Measurements from ENCODE around the gene LRFN3. TPM values are rescaled to one million over a fixed set of nuclear protein-coding genes. Genes with fewer than 3 reads are reported as not detected.

LRFN3 gene
- total RNA-seq, 1 experiment from 2014 or later = 3.7 TPM

DNA sequence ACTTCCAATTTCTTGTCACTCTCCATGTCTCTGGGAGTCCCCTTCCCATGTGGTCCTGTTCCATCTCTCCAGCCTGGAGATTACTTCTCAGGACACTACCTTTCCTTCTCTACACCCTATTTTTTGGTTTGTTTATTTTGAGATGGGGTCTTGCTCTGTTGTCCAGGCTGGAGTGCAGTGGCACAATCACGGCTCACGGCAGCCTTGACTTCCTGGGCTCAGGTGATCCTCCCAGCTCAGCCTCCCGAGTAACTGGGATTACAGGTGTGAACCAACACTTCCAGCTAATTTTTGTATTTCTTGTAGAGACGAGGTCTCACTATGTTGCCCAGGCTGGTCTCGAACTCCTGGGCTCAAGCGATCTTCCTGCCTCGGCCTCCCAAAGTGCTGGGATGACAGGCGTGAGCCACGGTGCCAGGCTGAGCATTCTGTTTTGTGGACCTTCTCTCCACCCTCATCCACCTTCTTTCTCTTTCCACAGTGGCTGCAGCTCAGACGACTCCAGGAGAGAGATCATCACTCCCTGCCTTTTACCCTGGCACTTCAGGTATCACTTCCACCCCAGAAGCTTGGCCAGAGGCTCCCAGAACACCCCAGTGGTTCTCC, 33.2 kb upstream of the LRFN3 start:
- H3K36me3 ChIP-seq (ENCODE audit: insufficient read depth, low read length) = no peaks in the 10 kb centered on the region
- H4K20me1 ChIP-seq (ENCODE audit: insufficient read depth, low read depth, low read length) = no peaks in the 10 kb centered on the region
- peak overlapping the region; percentile 69 for H3K4me2 ChIP-seq (ENCODE audit: low read depth, low read length, poor library complexity, severe bottlenecking)
- no peak overlapping the region for H3K27ac ChIP-seq (ENCODE audit: low read length)
- H3K9ac ChIP-seq (ENCODE audit: low read length) = peak overlapping the region; percentile 77
- H3K4me1 ChIP-seq (ENCODE audit: low read length) = peaks cover 48% of the 10 kb centered on the region
- H3K4me3 ChIP-seq (ENCODE audit: low read length) = peak overlapping the region; percentile 76
- H3K9me3 ChIP-seq (ENCODE audit: low read length) = no peaks in the 10 kb centered on the region
- no peaks in the 10 kb centered on the region for H3K9me2 ChIP-seq (replicated peaks; ENCODE audit: insufficient read depth, low read length)
- H3K27me3 ChIP-seq (ENCODE audit: low read length) = no peaks in the 10 kb centered on the region
- H2AFZ ChIP-seq (ENCODE audit: low read length) = peak overlapping the region; percentile 55; the same call in 1 of the 2 replicates
- DNase-seq = peak; percentile 36
- H3K79me2 ChIP-seq (ENCODE audit: low read length) = peaks cover 16% of the 10 kb centered on the region

DNA sequence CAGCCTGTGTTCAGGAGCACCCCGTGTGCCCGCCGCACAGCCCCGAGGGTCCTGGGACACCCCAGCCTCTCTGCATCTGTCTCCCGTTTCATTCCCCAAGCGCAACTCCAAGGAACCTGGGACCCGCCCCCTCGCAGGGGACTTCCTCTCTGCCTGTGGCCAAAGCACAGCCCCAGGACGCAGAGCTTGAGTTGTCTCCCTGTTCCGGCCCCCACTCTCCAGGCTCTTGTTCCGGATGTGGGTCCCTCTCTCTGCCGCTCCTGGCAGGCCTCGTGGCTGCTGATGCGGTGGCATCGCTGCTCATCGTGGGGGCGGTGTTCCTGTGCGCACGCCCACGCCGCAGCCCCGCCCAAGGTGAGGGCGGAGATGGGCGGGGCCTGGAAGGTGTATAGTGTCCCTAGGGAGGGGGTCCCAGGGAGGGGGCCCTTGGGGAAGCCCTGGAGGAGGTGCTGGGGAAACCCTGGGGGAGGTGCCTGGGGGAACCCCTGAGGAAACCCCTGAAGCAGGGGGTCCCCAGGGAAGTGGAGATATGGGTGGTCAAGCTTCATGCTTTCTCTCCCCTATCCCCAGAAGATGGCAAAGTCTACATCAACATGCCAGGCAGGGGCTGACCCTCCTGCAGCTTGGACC, 32.5 kb upstream of the LRFN3 start:
- no peaks in the 10 kb centered on the region for H3K9me3 ChIP-seq (ENCODE audit: low read length)
- H3K27me3 ChIP-seq (ENCODE audit: low read length) = no peaks in the 10 kb centered on the region
- H3K27ac ChIP-seq (ENCODE audit: low read length) = no peak overlapping the region
- H3K9me2 ChIP-seq (replicated peaks; ENCODE audit: insufficient read depth, low read length) = no peaks in the 10 kb centered on the region
- peaks cover 9% of the 10 kb centered on the region for H3K79me2 ChIP-seq (ENCODE audit: low read length)
- DNase-seq = peak; percentile 95
- H2AFZ ChIP-seq (ENCODE audit: low read length) = peak overlapping the region; percentile 55; the same call in 1 of the 2 replicates
- H3K36me3 ChIP-seq (ENCODE audit: insufficient read depth, low read length) = no peaks in the 10 kb centered on the region
- H3K4me3 ChIP-seq (ENCODE audit: low read length) = peak overlapping the region; percentile 76
- H3K4me1 ChIP-seq (ENCODE audit: low read length) = peaks cover 41% of the 10 kb centered on the region
- H3K4me2 ChIP-seq (ENCODE audit: low read depth, low read length, poor library complexity, severe bottlenecking) = peak overlapping the region; percentile 69
- H3K9ac ChIP-seq (ENCODE audit: low read length) = peak overlapping the region; percentile 77
- no peaks in the 10 kb centered on the region for H4K20me1 ChIP-seq (ENCODE audit: insufficient read depth, low read depth, low read length)

DNA sequence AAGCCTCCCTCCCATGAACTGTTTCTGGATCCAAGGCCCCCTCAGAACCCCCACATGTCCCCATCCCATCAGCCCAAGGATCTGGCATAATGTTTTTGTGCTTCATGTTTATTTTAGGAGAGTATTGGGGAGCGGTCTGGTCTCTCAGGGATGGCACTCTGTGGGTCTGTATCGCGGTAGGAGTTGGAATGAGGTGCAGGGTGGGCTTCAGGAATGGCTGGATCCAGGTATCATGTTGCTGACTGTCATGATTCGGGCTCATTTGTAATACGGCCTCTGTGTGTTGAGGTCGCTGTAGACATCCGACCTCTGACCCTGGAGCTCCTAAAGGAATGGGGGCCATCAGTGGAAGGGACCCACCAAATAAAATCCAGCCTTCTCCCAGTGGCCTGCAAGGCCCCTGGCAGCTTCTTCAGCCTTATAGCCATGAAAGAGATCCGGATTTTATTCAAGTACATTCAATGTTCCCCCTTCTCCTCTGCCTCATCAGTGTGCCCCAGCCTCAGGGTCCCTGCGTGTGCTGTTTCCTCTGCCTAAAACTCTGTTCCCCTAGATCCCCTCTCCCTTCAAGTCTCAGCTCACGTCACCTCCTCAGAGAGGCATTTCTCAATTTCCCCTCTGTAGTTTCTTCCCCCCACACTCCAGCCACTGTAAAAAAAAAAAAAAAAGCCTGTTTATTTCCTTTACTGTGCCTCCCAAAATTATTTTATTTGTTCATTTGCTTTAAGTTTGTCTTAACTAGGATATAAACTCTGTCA, 31.7 kb upstream of the LRFN3 start:
- no peaks in the 10 kb centered on the region for H3K27me3 ChIP-seq (ENCODE audit: low read length)
- no peak overlapping the region for H3K4me3 ChIP-seq (ENCODE audit: low read length)
- H3K9me3 ChIP-seq (ENCODE audit: low read length) = no peaks in the 10 kb centered on the region
- H3K79me2 ChIP-seq (ENCODE audit: low read length) = peaks cover under 1% of the 10 kb centered on the region
- H3K36me3 ChIP-seq (ENCODE audit: insufficient read depth, low read length) = no peaks in the 10 kb centered on the region
- no peak overlapping the region for H2AFZ ChIP-seq (ENCODE audit: low read length)
- no peak overlapping the region for H3K9ac ChIP-seq (ENCODE audit: low read length)
- H3K9me2 ChIP-seq (replicated peaks; ENCODE audit: insufficient read depth, low read length) = no peaks in the 10 kb centered on the region
- H4K20me1 ChIP-seq (ENCODE audit: insufficient read depth, low read depth, low read length) = no peaks in the 10 kb centered on the region
- peak; percentile 29 for DNase-seq
- peaks cover 47% of the 10 kb centered on the region for H3K4me1 ChIP-seq (ENCODE audit: low read length)
- no peak overlapping the region for H3K27ac ChIP-seq (ENCODE audit: low read length)
- no peak overlapping the region for H3K4me2 ChIP-seq (ENCODE audit: low read depth, low read length, poor library complexity, severe bottlenecking)

DNA sequence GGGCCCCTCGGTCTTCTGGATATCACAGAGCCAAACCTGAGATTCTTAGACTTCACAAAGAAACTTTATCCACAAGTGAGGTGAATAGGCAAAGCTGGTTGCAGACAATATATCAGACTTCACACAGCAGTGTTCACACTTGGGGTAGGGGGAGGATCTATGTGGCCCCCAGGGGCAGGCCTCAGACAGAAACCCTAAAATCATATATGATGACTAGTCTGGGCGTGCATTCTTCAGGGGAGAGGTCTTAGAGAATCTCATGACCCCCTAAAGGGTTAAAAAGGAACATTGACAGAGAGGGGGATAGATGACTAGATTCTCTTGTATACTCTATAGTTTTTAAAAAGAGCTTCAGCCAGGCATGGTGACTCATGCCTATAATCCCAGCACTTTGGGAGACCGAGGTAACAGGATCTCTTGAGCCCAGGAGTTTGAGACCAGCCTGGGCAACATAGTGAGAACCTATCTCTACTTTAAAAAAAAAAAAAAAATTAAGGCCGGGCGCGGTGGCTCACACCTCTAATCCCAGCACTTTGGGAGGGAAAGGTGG, 30.9 kb upstream of the LRFN3 start:
- Histone ChIP-seq H3K9ac (ENCODE audit: low read length) (no peak overlapping the region), H3K4me2 (ENCODE audit: low read depth, low read length, poor library complexity, severe bottlenecking) (no peak overlapping the region), H3K9me2 (replicated peaks; ENCODE audit: insufficient read depth, low read length) (no peaks in the 10 kb centered on the region), H3K4me3 (ENCODE audit: low read length) (no peak overlapping the region), H3K4me1 (ENCODE audit: low read length) (peaks cover 48% of the 10 kb centered on the region), H4K20me1 (ENCODE audit: insufficient read depth, low read depth, low read length) (no peaks in the 10 kb centered on the region), H3K27ac (ENCODE audit: low read length) (no peak overlapping the region), H3K79me2 (ENCODE audit: low read length) (no peaks in the 10 kb centered on the region), H3K9me3 (ENCODE audit: low read length) (no peaks in the 10 kb centered on the region), H3K27me3 (ENCODE audit: low read length) (no peaks in the 10 kb centered on the region), H3K36me3 (ENCODE audit: insufficient read depth, low read length) (no peaks in the 10 kb centered on the region), H2AFZ (ENCODE audit: low read length) (no peak overlapping the region)
- DNase-seq = peak; percentile 40

DNA sequence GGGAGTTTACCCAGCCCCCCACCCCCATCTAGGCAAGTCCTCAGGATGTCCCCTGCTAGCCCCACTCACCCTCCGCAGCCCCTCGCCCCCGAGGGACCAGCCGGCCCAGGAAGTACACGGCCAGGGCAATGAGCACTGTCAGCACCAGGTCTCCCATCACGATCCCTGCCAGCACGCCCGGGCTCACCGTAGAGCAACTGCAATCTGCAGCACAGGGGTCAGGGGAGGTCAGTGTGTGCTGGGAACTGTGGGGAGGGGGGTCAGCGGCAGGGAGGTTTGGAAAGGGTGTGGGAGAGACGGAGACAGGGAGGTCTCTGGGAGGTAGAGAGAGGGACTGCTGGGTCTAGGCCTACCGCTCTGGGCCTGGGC, 28.8 kb upstream of the LRFN3 start:
- H3K36me3 ChIP-seq (ENCODE audit: insufficient read depth, low read length) = no peaks in the 10 kb centered on the region
- no peak overlapping the region for H3K4me2 ChIP-seq (ENCODE audit: low read depth, low read length, poor library complexity, severe bottlenecking)
- H3K9me2 ChIP-seq (replicated peaks; ENCODE audit: insufficient read depth, low read length) = no peaks in the 10 kb centered on the region
- peaks cover 28% of the 10 kb centered on the region for H3K4me1 ChIP-seq (ENCODE audit: low read length)
- DNase-seq = no peak
- no peaks in the 10 kb centered on the region for H3K79me2 ChIP-seq (ENCODE audit: low read length)
- no peaks in the 10 kb centered on the region for H3K27me3 ChIP-seq (ENCODE audit: low read length)
- no peak overlapping the region for H2AFZ ChIP-seq (ENCODE audit: low read length)
- H3K27ac ChIP-seq (ENCODE audit: low read length) = no peak overlapping the region
- no peak overlapping the region for H3K9ac ChIP-seq (ENCODE audit: low read length)
- no peaks in the 10 kb centered on the region for H3K9me3 ChIP-seq (ENCODE audit: low read length)
- no peak overlapping the region for H3K4me3 ChIP-seq (ENCODE audit: low read length)
- no peaks in the 10 kb centered on the region for H4K20me1 ChIP-seq (ENCODE audit: insufficient read depth, low read depth, low read length)

DNA sequence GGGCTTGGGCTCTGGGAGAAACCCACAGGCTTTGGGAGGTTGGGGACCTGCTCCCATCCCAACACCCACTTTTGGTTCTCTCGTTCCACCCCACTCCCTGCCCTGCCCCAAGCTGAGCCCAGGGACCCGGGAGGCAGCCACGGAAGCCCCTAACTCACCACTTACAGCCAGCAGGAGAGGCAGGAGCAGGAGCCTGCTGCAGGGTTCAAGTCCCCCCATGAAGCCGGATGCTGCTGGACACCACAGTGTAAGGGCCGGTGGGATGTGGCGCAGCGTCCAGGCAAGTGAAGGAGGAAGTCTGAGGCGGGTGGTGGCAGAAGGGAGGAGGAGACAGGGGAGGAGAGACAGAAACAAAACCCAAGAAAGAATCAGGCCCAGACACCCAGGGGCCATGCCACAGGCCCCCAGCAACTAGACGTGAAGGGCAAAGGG, 28.1 kb upstream of the LRFN3 start, which contains the start of gene TYROBP:
TYROBP (minus strand) TSS at position 286 of the 432 bp plus-strand sequence; CDS start at position 219, 67 bp downstream.
- Histone ChIP-seq H2AFZ (ENCODE audit: low read length) (no peak within 1 kb of the TSS), H3K27me3 (ENCODE audit: low read length) (no peaks in the 10 kb centered on the region), H3K4me1 (ENCODE audit: low read length) (peaks cover 21% of the 10 kb centered on the region), H3K79me2 (ENCODE audit: low read length) (no peaks in the 10 kb centered on the region), H3K4me2 (ENCODE audit: low read depth, low read length, poor library complexity, severe bottlenecking) (no peak within 1 kb of the TSS), H3K9me3 (ENCODE audit: low read length) (no peaks in the 10 kb centered on the region), H4K20me1 (ENCODE audit: insufficient read depth, low read depth, low read length) (no peaks in the 10 kb centered on the region), H3K27ac (ENCODE audit: low read length) (no peak within 1 kb of the TSS), H3K9ac (ENCODE audit: low read length) (no peak within 1 kb of the TSS), H3K4me3 (ENCODE audit: low read length) (no peak within 1 kb of the TSS), H3K9me2 (replicated peaks; ENCODE audit: insufficient read depth, low read length) (no peaks in the 10 kb centered on the region), H3K36me3 (ENCODE audit: insufficient read depth, low read length) (no peaks in the 10 kb centered on the region)
- peak; percentile 5 for DNase-seq

DNA sequence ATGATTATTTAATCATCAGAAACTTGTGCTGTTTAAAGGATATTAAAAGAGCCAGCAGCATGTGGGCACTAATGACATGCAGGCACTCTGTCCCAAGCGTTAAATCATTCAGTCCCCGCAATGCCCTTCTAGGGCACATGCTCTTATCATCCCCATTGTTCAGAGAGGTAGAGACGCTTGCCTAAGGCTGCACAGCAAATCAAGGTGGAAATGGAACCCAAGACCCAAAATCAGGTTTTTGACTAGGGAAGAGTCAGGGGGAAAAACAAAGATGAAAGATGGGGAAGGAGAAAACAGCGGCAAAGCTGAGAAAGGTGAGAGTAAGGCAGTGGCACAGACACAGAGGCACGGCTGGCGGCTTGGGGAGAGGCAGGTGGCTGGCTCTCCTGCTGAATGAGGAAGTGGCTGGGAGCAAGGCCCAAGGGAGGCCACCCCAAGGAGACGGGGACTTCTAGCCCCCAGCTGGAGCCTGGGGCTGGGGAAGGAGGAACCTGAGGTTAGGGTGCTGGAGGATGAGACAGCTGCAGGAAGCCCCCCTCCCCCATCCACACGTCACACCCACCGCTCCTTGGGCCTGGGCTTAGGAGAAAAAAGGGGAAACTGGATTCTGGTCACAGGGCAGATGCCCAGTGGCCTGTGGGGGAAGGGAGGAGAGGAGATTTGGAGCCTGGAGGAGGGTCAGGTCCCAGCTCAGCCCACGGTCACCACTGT, 27.0 kb upstream of the LRFN3 start:
- Histone ChIP-seq H3K4me2 (ENCODE audit: low read depth, low read length, poor library complexity, severe bottlenecking) (peak overlapping the region; percentile 28), H3K27ac (ENCODE audit: low read length) (no peak overlapping the region), H3K9me2 (replicated peaks; ENCODE audit: insufficient read depth, low read length) (no peaks in the 10 kb centered on the region), H3K4me3 (ENCODE audit: low read length) (no peak overlapping the region), H3K36me3 (ENCODE audit: insufficient read depth, low read length) (no peaks in the 10 kb centered on the region), H2AFZ (ENCODE audit: low read length) (no peak overlapping the region), H3K4me1 (ENCODE audit: low read length) (peaks cover 11% of the 10 kb centered on the region), H3K9me3 (ENCODE audit: low read length) (no peaks in the 10 kb centered on the region), H3K79me2 (ENCODE audit: low read length) (no peaks in the 10 kb centered on the region), H3K27me3 (ENCODE audit: low read length) (no peaks in the 10 kb centered on the region), H4K20me1 (ENCODE audit: insufficient read depth, low read depth, low read length) (no peaks in the 10 kb centered on the region), H3K9ac (ENCODE audit: low read length) (peak overlapping the region; percentile 7; the same call in 1 of the 2 replicates)
- peak; percentile 69 for DNase-seq
